ENCODE data around the gene KPTN.

GRCh38 chr19:47493378-47494210 is 9.6 kb upstream of the KPTN start:
- TF ChIP-seq ZBTB20 (CRISPR knock-in tag; IDR thresholded peaks at IDR 0.05; ENCODE audit: borderline replicate concordance, low read depth) (no peak), GABPB1 (CRISPR knock-in tag; IDR thresholded peaks at IDR 0.05) (no peak), CTCF (CRISPR knock-in tag; IDR thresholded peaks at IDR 0.05) (no peak), RARA (CRISPR knock-in tag; IDR thresholded peaks at IDR 0.05) (no peak), ZNF639 (CRISPR knock-in tag; conservative IDR thresholded peaks at IDR 0.05) (no peak), HDAC2 (CRISPR knock-in tag; IDR thresholded peaks at IDR 0.05) (no peak), SP4 (CRISPR knock-in tag; IDR thresholded peaks at IDR 0.05) (no peak), SP5 (CRISPR knock-in tag; IDR thresholded peaks at IDR 0.05; ENCODE audit: borderline replicate concordance, low read depth) (no peak), ELF1 (CRISPR knock-in tag; IDR thresholded peaks at IDR 0.05) (no peak), ETV6 (CRISPR knock-in tag; conservative IDR thresholded peaks at IDR 0.05) (no peak), POLR2AphosphoS5 (IDR thresholded peaks at IDR 0.05; ENCODE audit: low read depth, low read length) (no peak), CHD2 (IDR thresholded peaks at IDR 0.05; ENCODE audit: low read depth, low read length) (no peak)
